Inflammatory macrophage (primary cell): Measurements from ENCODE around the gene NTSR2.

Experiments
- DNase-seq, 2 donors: peaks; one replicate each; pipeline ENCODE4 v3.0.0-alpha.2; 2020 to 2022

The NTSR2 gene

GRCh38 chr2:11656252-11656651 lies 13.7 kb downstream of the NTSR2 start:
- no peak for DNase-seq

- DNase-seq = no peak
Measured at GRCh38 chr2:11655495-11655894, 14.5 kb downstream of the NTSR2 start.

- DNase-seq = no peak
Measured at GRCh38 chr2:11652553-11652952, 17.4 kb downstream of the NTSR2 start.

- DNase-seq = no peak
Measured at GRCh38 chr2:11651856-11652548, 18.0 kb downstream of the NTSR2 start.

GRCh38 chr2:11649093-11649492 lies 20.9 kb downstream of the NTSR2 start:
- no peak for DNase-seq

GRCh38 chr2:11647834-11648600 lies 22.0 kb downstream of the NTSR2 start:
- no peak for DNase-seq

- no peak for DNase-seq
Measured at GRCh38 chr2:11646530-11646929, 23.5 kb downstream of the NTSR2 start.

GRCh38 chr2:11644293-11644692 lies 25.7 kb downstream of the NTSR2 start:
- no peak for DNase-seq

- DNase-seq = no peak
Measured at GRCh38 chr2:11642972-11643371, 27.0 kb downstream of the NTSR2 start.

- DNase-seq = no peak
Measured at GRCh38 chr2:11640132-11640531, 29.9 kb downstream of the NTSR2 start.

GRCh38 chr2:11639503-11639902 lies 30.5 kb downstream of the NTSR2 start:
- no peak for DNase-seq

- DNase-seq = no peak
Measured at GRCh38 chr2:11637546-11637945, 32.4 kb downstream of the NTSR2 start.

GRCh38 chr2:11636593-11637295 lies 33.3 kb downstream of the NTSR2 start:
- no peak for DNase-seq

- no peak for DNase-seq
Measured at GRCh38 chr2:11635141-11635540, 34.9 kb downstream of the NTSR2 start.

GRCh38 chr2:11634584-11634983 lies 35.4 kb downstream of the NTSR2 start:
- no peak for DNase-seq

- DNase-seq = no peak
Measured at GRCh38 chr2:11633923-11634478, 36.0 kb downstream of the NTSR2 start.

- DNase-seq = no peak
Measured at GRCh38 chr2:11631462-11631861, 38.5 kb downstream of the NTSR2 start.

- no peak for DNase-seq
Measured at GRCh38 chr2:11630855-11631254, 39.1 kb downstream of the NTSR2 start.

- DNase-seq = no peak
Measured at GRCh38 chr2:11629851-11630250, 40.1 kb downstream of the NTSR2 start.

- DNase-seq = no peak
Measured at GRCh38 chr2:11629215-11629614, 40.8 kb downstream of the NTSR2 start.

- no peak for DNase-seq
Measured at GRCh38 chr2:11628675-11629074, 41.3 kb downstream of the NTSR2 start.

GRCh38 chr2:11625671-11626070 lies 44.3 kb downstream of the NTSR2 start:
- DNase-seq = no peak

- peak; percentile 4 to 7 for DNase-seq
Measured at GRCh38 chr2:11624893-11625292, 45.1 kb downstream of the NTSR2 start.
